ENCODE data around the gene AKAP8L.

Gene AKAP8L

GRCh38 chr19:15432629-15433518, 14.1 kb upstream of the AKAP8L start:
- peak in 13 of 14 donors; percentile 24 to 91 (median 79) for DNase-seq

DNA sequence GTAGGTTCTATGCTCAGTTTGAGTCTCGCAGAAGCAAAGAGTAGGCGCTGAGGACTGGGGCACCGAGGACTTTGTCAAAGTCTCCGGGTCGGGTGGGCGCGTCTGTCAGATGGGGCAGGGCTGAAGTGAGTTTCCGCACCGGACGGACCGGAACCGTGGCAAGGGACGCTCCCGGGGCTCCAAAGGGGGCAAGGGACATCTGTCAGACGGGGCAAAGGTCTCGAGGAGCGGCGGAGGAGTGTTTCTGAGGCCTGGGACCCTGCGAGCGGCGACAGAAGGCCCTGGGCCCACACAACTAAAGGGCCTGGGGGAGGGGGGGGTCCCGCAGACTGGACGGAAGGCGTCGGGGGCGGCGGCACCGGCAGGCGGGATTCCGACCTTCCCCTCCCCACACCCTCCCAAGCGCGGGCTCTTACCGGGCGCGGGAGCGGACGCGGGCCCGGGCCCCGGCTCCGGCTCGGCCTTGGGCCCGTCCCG, 13.3 kb upstream of the AKAP8L start:
- peak in 1 of 14 donors; percentile 59 for DNase-seq

DNA sequence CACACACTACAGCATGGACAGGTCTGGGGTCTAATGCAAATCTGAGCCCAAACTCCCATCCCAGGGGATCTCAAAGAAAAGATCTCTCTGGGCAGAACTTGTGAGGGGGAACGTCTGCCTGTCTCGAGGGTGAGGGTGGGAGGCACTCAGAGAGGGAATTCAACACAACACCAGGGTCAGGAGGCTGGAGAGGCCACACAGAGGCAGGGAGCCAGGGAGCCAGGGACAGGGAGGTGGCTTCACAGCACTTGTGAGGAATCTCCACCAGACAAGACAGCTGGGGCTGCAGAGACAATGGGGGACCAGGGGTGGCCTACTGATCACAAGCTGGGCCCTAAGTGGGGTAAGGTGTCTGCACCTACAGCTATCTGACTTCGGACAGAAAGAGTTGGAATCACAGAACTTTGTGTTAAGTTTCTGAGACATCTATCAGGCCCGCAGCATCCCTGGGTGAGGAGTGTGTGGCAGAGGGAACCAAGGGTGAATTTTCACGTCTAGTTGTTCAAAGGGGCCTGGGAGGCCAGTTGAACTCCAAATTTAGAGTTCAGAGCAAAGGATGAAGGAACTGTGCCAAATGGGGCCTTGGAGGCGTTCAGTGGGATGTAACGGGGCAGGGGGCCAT, 12.7 kb upstream of the AKAP8L start:
- DNase-seq: no peak

GRCh38 chr19:15430526-15431120, 11.8 kb upstream of the AKAP8L start:
- no peak for DNase-seq

GRCh38 chr19:15429825-15430467, 11.2 kb upstream of the AKAP8L start:
- DNase-seq: no peak

DNA sequence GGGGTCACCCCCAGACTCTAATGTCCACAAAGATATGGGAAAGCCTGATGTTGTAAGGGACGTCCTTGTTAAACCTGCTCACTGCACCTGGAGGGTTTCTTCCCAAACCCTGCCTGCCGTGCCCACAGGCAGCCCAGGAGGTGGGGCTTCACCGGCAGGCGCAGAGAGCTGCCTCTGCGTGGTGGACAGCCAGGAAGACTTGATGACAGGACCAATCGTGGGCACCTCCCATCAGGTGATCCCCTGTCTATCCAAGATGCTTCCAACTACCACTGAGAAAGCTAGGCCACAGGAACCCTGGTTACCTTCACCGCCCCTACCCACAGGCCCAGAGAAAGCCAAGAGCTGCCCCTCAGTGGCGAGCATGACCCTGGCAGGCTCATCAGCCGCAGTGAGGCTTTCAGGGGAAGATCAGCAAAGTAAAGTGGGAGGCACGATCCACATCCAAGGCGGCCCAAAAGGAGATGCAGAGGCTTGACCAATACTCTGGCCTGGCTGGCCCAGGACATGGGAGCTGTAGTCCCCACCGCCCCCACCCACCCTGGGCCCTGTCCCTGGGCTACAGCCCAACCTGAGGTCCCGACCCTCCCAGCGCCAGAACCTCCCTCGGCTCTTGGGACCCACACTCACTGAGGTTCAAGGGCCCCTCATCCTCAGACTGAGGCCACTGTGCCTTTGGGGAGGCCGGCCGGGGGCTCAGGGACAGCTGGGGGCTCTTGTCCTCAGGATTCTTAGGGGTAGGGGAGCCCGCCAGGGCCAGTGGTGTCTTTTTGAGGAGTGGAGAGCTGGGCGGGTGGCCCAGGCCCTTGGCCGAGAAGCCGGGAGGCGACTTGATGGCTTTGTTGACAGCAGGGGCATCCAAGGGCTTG, 10.4 kb upstream of the AKAP8L start:
- DNase-seq: no peak

- DNase-seq: no peak
These were observed 9.2 kb upstream of the AKAP8L start for GRCh38 chr19:15427991-15428471.

- no peak for DNase-seq
These were observed 8.5 kb upstream of the AKAP8L start for GRCh38 chr19:15427350-15427700.

DNA sequence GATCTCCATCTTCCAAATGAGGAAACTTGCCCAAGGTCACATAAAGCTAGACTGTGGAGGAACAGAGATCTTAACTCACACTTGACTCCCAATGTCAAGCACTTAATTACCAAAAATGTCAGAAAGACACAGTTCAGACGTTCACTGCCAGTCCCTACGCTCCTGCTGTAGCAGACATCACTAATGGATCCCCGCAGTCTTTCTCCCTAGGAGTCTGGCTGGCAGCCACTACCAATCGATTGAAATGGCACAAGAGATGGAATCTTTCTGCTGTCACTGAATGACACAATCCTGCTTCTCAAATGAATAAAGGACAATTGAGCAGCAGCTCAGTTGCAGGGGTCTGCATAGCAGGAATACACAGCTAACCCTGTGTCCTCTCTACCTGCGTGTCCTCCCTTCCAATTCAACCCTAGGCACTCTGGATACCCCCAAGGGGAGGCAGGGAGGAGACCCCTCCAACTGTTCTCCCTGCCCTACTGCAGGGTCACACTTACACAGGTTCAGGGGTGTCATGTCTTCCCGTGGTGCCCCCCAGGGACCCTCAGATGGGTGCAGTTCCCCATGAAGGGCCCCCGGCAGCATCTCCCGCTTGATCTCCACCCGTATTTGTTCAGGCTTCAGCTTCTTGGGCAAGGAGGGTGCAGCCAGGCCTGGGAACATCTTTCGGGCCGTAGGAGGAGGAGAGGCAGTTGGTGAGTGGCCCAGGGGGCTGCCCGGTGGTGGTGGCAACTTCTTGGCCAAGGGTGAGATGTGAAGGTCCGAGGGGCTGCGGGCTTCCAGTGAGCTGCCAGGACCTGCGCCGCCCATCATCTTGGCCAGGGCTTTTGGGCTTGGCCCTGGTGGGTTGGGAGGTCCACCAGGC, 7.9 kb upstream of the AKAP8L start:
- DNase-seq: no peak

- no peak for DNase-seq
These were observed 6.6 kb upstream of the AKAP8L start for GRCh38 chr19:15425321-15425950.

DNA sequence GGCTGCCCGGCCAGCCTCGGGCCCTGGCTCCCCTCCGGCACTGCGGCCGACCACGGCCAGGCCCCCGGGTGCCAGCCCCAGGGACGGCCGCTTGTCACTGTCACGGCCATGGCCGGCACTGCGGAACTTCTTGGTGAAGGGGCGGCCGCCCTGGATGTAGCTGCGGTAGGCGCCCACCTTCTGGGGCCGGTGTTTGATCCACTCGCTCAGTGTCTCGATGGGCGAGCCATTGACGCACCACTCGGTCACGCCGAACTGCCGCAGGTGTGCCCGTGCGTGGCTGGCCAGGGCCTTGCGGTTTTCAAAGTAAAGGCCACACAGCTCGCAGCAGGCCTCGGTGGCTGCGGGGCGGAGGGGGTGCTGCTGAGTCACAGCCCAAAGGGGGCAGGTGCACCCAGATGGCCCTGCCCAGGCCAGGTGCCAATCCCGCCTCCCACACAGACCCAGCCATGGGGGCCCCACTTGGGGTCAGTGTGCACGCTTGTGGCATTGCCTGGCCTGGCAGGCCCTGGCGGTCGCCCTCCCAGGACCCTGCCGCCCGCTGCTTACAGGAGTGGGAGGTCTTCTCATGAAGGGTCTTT, 6.0 kb upstream of the AKAP8L start:
- no peak for DNase-seq

DNA sequence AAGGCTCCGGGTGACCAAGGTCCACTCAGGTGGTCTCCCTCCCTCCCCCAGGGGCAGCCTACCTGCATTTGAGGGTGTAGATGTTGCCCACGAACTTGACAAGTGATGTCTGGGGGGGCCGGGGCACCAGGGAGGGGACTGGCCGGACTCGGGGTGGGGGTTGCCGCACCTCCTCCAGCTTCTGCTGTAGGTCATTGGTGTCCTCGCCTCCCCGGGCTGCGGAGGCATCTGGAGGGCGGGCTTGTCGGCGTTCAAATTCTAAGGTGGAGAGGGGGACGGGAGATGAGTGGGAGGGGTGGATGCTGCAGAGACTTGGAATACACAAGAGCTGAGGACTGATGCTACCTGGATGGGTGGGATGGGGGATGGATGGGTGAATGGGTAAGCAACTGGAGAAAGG, 5.3 kb upstream of the AKAP8L start:
- DNase-seq: no peak

- no peak for DNase-seq
These were observed 4.3 kb upstream of the AKAP8L start for GRCh38 chr19:15423130-15423529.

GRCh38 chr19:15422296-15423075, 3.7 kb upstream of the AKAP8L start:
- no peak for DNase-seq

GRCh38 chr19:15421721-15422260, 3.0 kb upstream of the AKAP8L start:
- DNase-seq: peak in 13 of 14 donors; percentile 13 to 85 (median 64)

DNA sequence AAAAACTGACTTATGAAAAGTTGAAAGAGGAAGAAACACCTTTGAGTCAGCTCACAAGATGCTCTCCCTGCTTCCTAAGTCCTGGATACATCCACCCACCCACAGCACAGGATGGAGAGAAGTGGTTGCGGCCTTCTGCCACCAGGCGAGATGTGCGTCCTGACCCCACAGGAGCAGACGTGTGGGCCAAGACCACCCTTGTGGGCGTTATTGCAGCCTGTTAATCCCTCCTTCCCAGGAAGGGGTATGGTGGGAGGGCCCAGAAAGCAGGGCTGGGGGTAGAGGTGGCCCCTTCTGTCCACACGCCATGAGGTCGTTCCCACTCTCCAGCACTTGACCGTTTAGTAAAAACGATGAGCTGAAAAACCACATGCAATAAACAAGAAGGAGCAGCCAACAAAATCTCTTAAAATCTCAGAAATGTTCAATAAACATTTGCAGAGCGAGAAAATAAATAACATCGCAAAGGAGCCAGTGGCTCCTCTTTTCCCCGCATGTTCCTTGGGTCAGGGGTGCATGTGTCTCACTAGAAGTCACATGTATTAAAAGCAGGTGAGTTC, 2.4 kb upstream of the AKAP8L start:
- DNase-seq: no peak

GRCh38 chr19:15419413-15420025, 731 bp upstream of the AKAP8L start:
- no peak for DNase-seq

- DNase-seq: peak in 2 of 14 donors; percentile 32 to 35
These were observed 583 bp downstream of the AKAP8L start for GRCh38 chr19:15418231-15418578.
